GM19324 (cell line): ENCODE results near the gene DNMT1.
"Not testable (repeated sequence)": the region's sequence is repeated elsewhere in the genome, so short reads cannot be mapped to it uniquely, and the experiment has no call there.

Experiments
- ATAC-seq: cut with Tn5 transposase; IDR thresholded peaks from one replicate; pipeline ENCODE4 v1.9.1; 2021; ENCODE audit warnings: mild to moderate bottlenecking, moderate library complexity; ENCODE audit not compliant: unreplicated experiment, low FRiP score

DNMT1 gene

GRCh38 chr19:10222201-10222890 lies 27.6 kb upstream of the DNMT1 start:
- ATAC-seq: no peak

GRCh38 chr19:10220695-10221094 lies 25.9 kb upstream of the DNMT1 start:
- no peak for ATAC-seq

GRCh38 chr19:10219678-10220077 lies 24.9 kb upstream of the DNMT1 start:
- ATAC-seq: no peak

- no peak for ATAC-seq
These were observed 22.3 kb upstream of the DNMT1 start for GRCh38 chr19:10217085-10217484.

GRCh38 chr19:10214784-10215183 lies 20.0 kb upstream of the DNMT1 start:
- no peak for ATAC-seq

- ATAC-seq: no peak
These were observed 16.9 kb upstream of the DNMT1 start for GRCh38 chr19:10211691-10212090.

- no peak for ATAC-seq
These were observed 16.3 kb upstream of the DNMT1 start for GRCh38 chr19:10211061-10211460.

GRCh38 chr19:10209315-10209714 lies 14.6 kb upstream of the DNMT1 start:
- no peak for ATAC-seq

- ATAC-seq: no peak
These were observed 12.3 kb upstream of the DNMT1 start for GRCh38 chr19:10207026-10207425.

- ATAC-seq: no peak
These were observed 11.6 kb upstream of the DNMT1 start for GRCh38 chr19:10206226-10206885.

GRCh38 chr19:10205636-10206035 lies 10.9 kb upstream of the DNMT1 start:
- no peak for ATAC-seq

- no peak for ATAC-seq
These were observed 8.9 kb upstream of the DNMT1 start for GRCh38 chr19:10203686-10204085.

- ATAC-seq: no peak
These were observed 6.4 kb upstream of the DNMT1 start for GRCh38 chr19:10201176-10201575.

- not testable (repeated sequence) for ATAC-seq
These were observed 5.3 kb upstream of the DNMT1 start for GRCh38 chr19:10200101-10200500.

GRCh38 chr19:10198889-10199644 lies 4.3 kb upstream of the DNMT1 start:
- ATAC-seq: not testable (repeated sequence)

- ATAC-seq: no peak
These were observed 406 bp upstream of the DNMT1 start for GRCh38 chr19:10195199-10195519.

- peak; percentile 8 for ATAC-seq
These were observed 808 bp downstream of the DNMT1 start for GRCh38 chr19:10193790-10194499.

GRCh38 chr19:10192922-10193321 lies 1.8 kb downstream of the DNMT1 start:
- no peak for ATAC-seq

- no peak for ATAC-seq
These were observed 3.4 kb downstream of the DNMT1 start for GRCh38 chr19:10191347-10191746.

GRCh38 chr19:10190026-10190425 lies 4.7 kb downstream of the DNMT1 start:
- no peak for ATAC-seq

- ATAC-seq: no peak
These were observed 5.1 kb downstream of the DNMT1 start for GRCh38 chr19:10189616-10190015.
